ENCODE data around the gene POLR3B.
"Not testable (repeated sequence)": the region's sequence is repeated elsewhere in the genome, so short reads cannot be mapped to it uniquely, and the experiment has no call there.

POLR3B gene

GRCh38 chr12:106417926-106418910, 60.7 kb downstream of the POLR3B start:
- FAIRE-seq, result no peak

GRCh38 chr12:106418970-106419369, 61.4 kb downstream of the POLR3B start:
- no peak for FAIRE-seq

- FAIRE-seq, result no peak
Measured at GRCh38 chr12:106423291-106423690, 65.7 kb downstream of the POLR3B start.

- no peak for FAIRE-seq
Measured at GRCh38 chr12:106425061-106425702, 67.6 kb downstream of the POLR3B start.

GRCh38 chr12:106427917-106428316, 70.4 kb downstream of the POLR3B start:
- FAIRE-seq, result no peak

GRCh38 chr12:106428384-106428783, 70.8 kb downstream of the POLR3B start:
- FAIRE-seq, result no peak

GRCh38 chr12:106429043-106429552, 71.5 kb downstream of the POLR3B start:
- no peak for FAIRE-seq

- no peak for FAIRE-seq
Measured at GRCh38 chr12:106429636-106430035, 72.1 kb downstream of the POLR3B start.

GRCh38 chr12:106431839-106432411, 74.4 kb downstream of the POLR3B start:
- no peak for FAIRE-seq

GRCh38 chr12:106433055-106433454, 75.5 kb downstream of the POLR3B start:
- no peak for FAIRE-seq

GRCh38 chr12:106434526-106434925, 77.0 kb downstream of the POLR3B start:
- no peak for FAIRE-seq

GRCh38 chr12:106436164-106436563, 78.6 kb downstream of the POLR3B start:
- FAIRE-seq, result no peak

- FAIRE-seq, result no peak
Measured at GRCh38 chr12:106442575-106442974, 85.0 kb downstream of the POLR3B start.

- no peak for FAIRE-seq
Measured at GRCh38 chr12:106445053-106445452, 87.5 kb downstream of the POLR3B start.

GRCh38 chr12:106445959-106446358, 88.4 kb downstream of the POLR3B start:
- FAIRE-seq, result no peak

GRCh38 chr12:106446419-106447092, 89.0 kb downstream of the POLR3B start:
- no peak for FAIRE-seq

GRCh38 chr12:106452309-106452708, 94.8 kb downstream of the POLR3B start:
- no peak for FAIRE-seq

GRCh38 chr12:106455111-106455510, 97.6 kb downstream of the POLR3B start:
- no peak for FAIRE-seq

GRCh38 chr12:106459124-106459523, 101.6 kb downstream of the POLR3B start:
- FAIRE-seq, result no peak

- no peak for FAIRE-seq
Measured at GRCh38 chr12:106459534-106459933, 102.0 kb downstream of the POLR3B start.

GRCh38 chr12:106461730-106462129, 104.2 kb downstream of the POLR3B start:
- no peak for FAIRE-seq

GRCh38 chr12:106465605-106466004, 108.1 kb downstream of the POLR3B start:
- not testable (repeated sequence) for FAIRE-seq

GRCh38 chr12:106475662-106476061, 118.1 kb downstream of the POLR3B start:
- not testable (repeated sequence) for FAIRE-seq
